GM13976 (cell line): ENCODE measurements around the gene NPIPB12.
"Not testable (repeated sequence)": the region's sequence is repeated elsewhere in the genome, so short reads cannot be mapped to it uniquely, and the experiment has no call there.

ENCODE experiments used
- DNase-seq: peaks from one replicate; pipeline ENCODE4 v3.0.0; 2012; ENCODE audit warnings: low spot score
- in situ Hi-C: fragments of 300-500 bp; cut with MboI; formaldehyde crosslinking; loops from one replicate; pipeline ENCODE4 v1.12.0; 2022; ENCODE audit warnings: low sequenced_read_pairs, mixed read lengths, inconsistent platforms; ENCODE audit not compliant: unreplicated experiment

NPIPB12 gene

GRCh38 chr16:29506308-29506707, at the start of gene NPIPB12:
Gene NPIPB12 (minus strand): TSS chr16:29506408.
- in situ Hi-C loops, DNase-seq: not testable (repeated sequence)

GRCh38 chr16:29521520-29521919, 15.3 kb upstream of the NPIPB12 start:
- not testable (repeated sequence) for DNase-seq

GRCh38 chr16:29482276-29482675, 23.9 kb downstream of the NPIPB12 start:
- in situ Hi-C loops, result not testable (repeated sequence)

More at GRCh38 chr16:29521520-29521919, 15.3 kb upstream of the NPIPB12 start:
- in situ Hi-C loops, result not testable (repeated sequence)

DNA sequence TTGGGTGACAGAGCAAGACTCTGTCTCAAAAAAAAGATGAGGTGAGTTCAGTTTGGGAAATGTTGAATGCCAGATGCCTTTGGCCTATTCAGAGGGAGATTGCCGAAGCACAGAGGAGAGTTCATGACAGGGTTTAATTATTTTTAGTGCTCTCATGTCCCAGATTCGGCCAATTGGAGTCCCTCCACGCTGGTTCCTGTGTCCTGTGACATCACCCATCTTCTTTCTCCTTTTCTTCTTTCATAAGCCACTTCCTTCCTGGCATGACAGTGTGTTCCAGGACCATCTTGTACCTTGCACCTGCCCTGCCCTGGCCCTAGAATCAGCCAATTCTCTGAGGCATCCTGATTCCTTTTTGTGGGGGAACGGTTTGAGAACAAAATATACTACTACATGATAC, 34.1 kb downstream of the NPIPB12 start:
- DNase-seq, in situ Hi-C loops: not testable (repeated sequence)

More at GRCh38 chr16:29482276-29482675, 23.9 kb downstream of the NPIPB12 start:
- not testable (repeated sequence) for DNase-seq

- in situ Hi-C loops, DNase-seq: not testable (repeated sequence)
Measured at GRCh38 chr16:29469660-29470059, 36.5 kb downstream of the NPIPB12 start.

GRCh38 chr16:29467654-29468366, 38.4 kb downstream of the NPIPB12 start:
- in situ Hi-C loops, DNase-seq: not testable (repeated sequence)

DNA sequence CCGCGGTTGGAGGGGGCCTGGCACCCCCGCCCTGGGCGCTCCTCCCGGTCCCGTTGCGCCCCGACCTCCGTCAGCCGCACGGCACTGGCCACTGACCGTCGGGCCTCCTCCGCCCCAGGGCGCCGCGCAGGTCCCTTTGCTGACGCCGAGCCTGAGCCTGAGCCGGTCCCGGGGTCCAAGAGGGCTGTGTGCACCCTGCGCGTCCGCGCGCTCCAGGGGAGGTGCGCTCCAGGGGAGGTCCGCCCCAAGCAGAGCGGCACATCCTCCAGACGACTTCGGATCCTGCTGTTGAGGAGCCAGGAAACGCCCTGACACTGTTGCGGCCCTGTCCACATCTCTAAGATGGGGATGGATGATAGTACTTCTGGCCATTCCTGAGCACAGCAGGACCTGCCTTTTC, 39.3 kb downstream of the NPIPB12 start:
- in situ Hi-C loops, DNase-seq: not testable (repeated sequence)

GRCh38 chr16:29465985-29466824, 40.0 kb downstream of the NPIPB12 start:
- DNase-seq, in situ Hi-C loops: not testable (repeated sequence)

- DNase-seq, in situ Hi-C loops: not testable (repeated sequence)
Measured at GRCh38 chr16:29460647-29461030, 45.6 kb downstream of the NPIPB12 start.

- in situ Hi-C loops, result not testable (repeated sequence)
Measured at GRCh38 chr16:29459706-29460646, 46.2 kb downstream of the NPIPB12 start, which contains the start of gene SULT1A4. Gene SULT1A4 (plus strand): TSS chr16:29459913. CDS start chr16:29461386, 1,473 bp downstream.

DNA sequence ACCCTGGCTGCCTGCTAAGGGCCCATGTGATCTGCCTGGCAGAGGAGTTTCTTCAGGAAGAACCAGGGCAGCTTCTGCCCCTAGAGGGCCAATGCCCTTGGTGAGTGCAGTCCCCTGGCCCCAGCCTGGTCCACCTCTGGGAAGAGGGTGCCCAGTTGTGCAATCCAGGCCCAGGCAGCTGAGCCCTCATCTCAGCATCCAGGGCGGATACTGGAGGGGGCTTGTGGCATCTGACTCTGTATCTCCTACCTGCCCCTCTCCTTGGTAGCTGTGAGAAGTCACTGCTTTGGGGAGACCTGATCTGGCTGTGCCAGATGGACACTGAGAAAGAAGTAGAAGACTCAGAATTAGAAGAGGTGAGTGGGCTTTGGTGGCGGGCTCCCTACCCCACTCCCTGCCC, 48.5 kb downstream of the NPIPB12 start:
- in situ Hi-C loops, result not testable (repeated sequence)

More at GRCh38 chr16:29459706-29460646, 46.2 kb downstream of the NPIPB12 start, which contains the start of gene SULT1A4:
- not testable (repeated sequence) for DNase-seq

DNA sequence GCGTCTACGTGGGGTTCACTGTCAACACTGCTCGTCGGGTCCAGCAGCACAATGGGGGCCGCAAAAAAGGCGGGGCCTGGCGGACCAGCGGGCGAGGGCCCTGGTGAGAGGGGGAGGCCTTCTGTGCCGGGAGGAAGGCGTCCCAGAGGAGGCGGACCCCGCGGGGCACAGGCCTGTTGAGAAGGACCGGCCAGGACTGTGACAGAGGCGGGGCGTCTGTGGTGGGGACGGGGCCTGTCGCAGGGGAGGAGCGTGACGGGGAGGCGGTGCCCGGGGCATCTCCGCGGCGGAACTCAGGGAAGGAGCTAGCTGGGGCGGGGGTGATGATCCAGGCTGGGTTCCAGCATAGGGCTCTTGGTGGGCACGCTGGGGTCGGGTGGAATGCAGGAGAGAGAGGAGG, 51.4 kb downstream of the NPIPB12 start:
- in situ Hi-C loops, DNase-seq: not testable (repeated sequence)

More for the DNA sequence above, 48.5 kb downstream of the NPIPB12 start:
- not testable (repeated sequence) for DNase-seq

DNA sequence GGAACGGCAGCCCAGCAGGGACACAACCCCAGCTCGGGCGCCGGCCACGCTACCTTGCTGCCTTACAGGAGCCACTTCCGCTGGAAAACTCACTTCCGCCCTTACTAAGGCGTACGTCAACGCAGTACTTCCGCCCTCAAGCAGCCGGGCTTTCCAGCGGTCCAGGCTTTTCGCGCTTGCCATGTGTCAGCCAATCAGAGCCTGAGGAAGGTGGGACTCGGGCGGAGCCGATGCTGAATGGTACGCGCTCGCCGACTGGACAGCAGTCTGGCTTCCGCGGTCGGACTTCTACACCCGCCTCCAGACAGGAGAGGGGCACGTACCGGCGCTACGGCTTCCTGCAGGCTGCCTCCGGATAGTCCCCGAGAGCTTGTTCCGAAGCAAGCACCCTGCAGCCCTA, 51.9 kb downstream of the NPIPB12 start, which contains the start of the genes BOLA2 and SLX1B:
TSS of gene BOLA2 (minus strand) at position 83 of the 400 bp plus-strand sequence. CDS start 98 bp downstream, outside the sequence.
TSS of gene SLX1B (plus strand) at position 265 of the 400 bp plus-strand sequence.
- in situ Hi-C loops, DNase-seq: not testable (repeated sequence)

DNA sequence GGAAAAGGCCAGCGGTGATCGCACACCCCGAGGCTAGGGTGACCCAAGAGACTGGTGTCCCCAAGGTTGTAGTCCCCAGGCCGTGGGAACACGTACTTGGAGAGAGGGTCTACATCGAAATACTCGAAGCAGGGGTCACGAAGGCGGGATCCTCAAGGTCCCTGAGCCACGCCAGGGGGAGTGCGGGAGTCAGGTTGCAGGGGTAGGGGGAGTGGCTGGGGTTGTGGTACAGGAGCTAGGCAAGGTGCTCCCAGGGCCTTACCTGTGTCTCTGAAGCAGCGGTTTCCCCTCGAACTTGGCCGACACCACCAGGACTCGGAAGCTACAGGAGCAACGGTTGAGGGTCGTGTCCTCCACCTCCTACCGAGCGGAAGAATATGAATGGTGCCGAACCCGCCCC, 52.5 kb downstream of the NPIPB12 start:
- DNase-seq, in situ Hi-C loops: not testable (repeated sequence)
